SK-N-SH treated with all-trans-retinoic acid at 6 μM for 48 hours (cell line): ENCODE results near the gene THSD4.

ENCODE experiments used
- ATAC-seq: fragments of 200-7000 bp; cut with Tn5 transposase; 3 replicates; pipeline ENCODE4 v1.9.1; 2020; ENCODE audit warnings: mild to moderate bottlenecking, moderate library complexity
- ARNTL ChIP-seq: fragments of 450-650 bp; formaldehyde crosslinking; IDR thresholded peaks from 2 replicates; pipeline ENCODE4 v1.5.0; 2020; ENCODE audit warnings: low read depth, mild to moderate bottlenecking, moderate library complexity, borderline replicate concordance
- BACH2 ChIP-seq: fragments of 250-450 bp; sonication (Bioruptor Pico); IDR thresholded peaks from 2 replicates; pipeline ENCODE4 v1.9.0; 2021; ENCODE audit warnings: mild to moderate bottlenecking, borderline replicate concordance
- ESRRG ChIP-seq: fragments of 250-450 bp; sonication (Bioruptor Pico); IDR thresholded peaks from 2 replicates; pipeline ENCODE4 v1.6.1; 2021; ENCODE audit warnings: mild to moderate bottlenecking
- GLIS3 ChIP-seq: fragments of 250-450 bp; sonication (Bioruptor Pico); IDR thresholded peaks from 2 replicates; pipeline ENCODE4 v1.5.0; 2020; ENCODE audit warnings: mild to moderate bottlenecking, moderate library complexity
- ISL1 ChIP-seq: fragments of 250-450 bp; sonication (Bioruptor Pico); IDR thresholded peaks from 2 replicates; pipeline ENCODE4 v2.1.2; 2022; ENCODE audit warnings: mild to moderate bottlenecking, moderate library complexity
- OSR1 ChIP-seq: fragments of 250-450 bp; sonication (Bioruptor Pico); IDR thresholded peaks from 2 replicates; pipeline ENCODE4 v1.8.0; 2022; ENCODE audit warnings: moderate library complexity, mild to moderate bottlenecking, inconsistent platforms
- RARB ChIP-seq: fragments of 250-450 bp; sonication (Bioruptor Pico); IDR thresholded peaks from 2 replicates; pipeline ENCODE4 v1.8.0; 2021; ENCODE audit warnings: mild to moderate bottlenecking, moderate library complexity
- SNAI2 ChIP-seq: fragments of 250-450 bp; sonication (Bioruptor Pico); IDR thresholded peaks from 2 replicates; pipeline ENCODE4 v1.5.0; 2020; ENCODE audit warnings: mild to moderate bottlenecking, moderate library complexity
- TOX ChIP-seq: fragments of 250-450 bp; sonication (Bioruptor Pico); IDR thresholded peaks from 2 replicates; pipeline ENCODE4 v1.8.0; 2021; ENCODE audit warnings: mild to moderate bottlenecking, moderate library complexity, borderline replicate concordance
- ZC3H10 ChIP-seq: fragments of 250-450 bp; sonication (Bioruptor Pico); IDR thresholded peaks from 2 replicates; pipeline ENCODE4 v1.5.1; 2021; ENCODE audit warnings: mild to moderate bottlenecking, moderate library complexity
- ZFP3 ChIP-seq: fragments of 250-450 bp; sonication (Bioruptor Pico); IDR thresholded peaks from 2 replicates; pipeline ENCODE4 v1.5.0; 2020; ENCODE audit warnings: mild to moderate bottlenecking, moderate library complexity
- ZFP30 ChIP-seq: fragments of 450-650 bp; formaldehyde crosslinking; IDR thresholded peaks from 2 replicates; pipeline ENCODE4 v1.5.0; 2022; ENCODE audit warnings: mild to moderate bottlenecking, moderate library complexity
- ZNF70 ChIP-seq: fragments of 450-650 bp; formaldehyde crosslinking; IDR thresholded peaks from 2 replicates; pipeline ENCODE4 v1.5.0; 2020; ENCODE audit warnings: mild to moderate bottlenecking, moderate library complexity
- TF ChIP-seq, protein P1 (sequence below): fragments of 250-450 bp; sonication (Bioruptor Pico); IDR thresholded peaks from 2 replicates; pipeline ENCODE4 v1.5.0; 2020; ENCODE audit warnings: mild to moderate bottlenecking, moderate library complexity
- TF ChIP-seq, protein P2 (sequence below): fragments of 250-450 bp; sonication (Bioruptor Pico); IDR thresholded peaks from 2 replicates; pipeline ENCODE4 v1.8.0; 2020; ENCODE audit warnings: mild to moderate bottlenecking, moderate library complexity, borderline replicate concordance
- TF ChIP-seq, protein P3 (sequence below): fragments of 250-450 bp; sonication (Bioruptor Pico); IDR thresholded peaks from 2 replicates; pipeline ENCODE4 v1.8.0; 2021; ENCODE audit warnings: low read depth, mild to moderate bottlenecking, moderate library complexity, borderline replicate concordance

The THSD4 gene

DNA sequence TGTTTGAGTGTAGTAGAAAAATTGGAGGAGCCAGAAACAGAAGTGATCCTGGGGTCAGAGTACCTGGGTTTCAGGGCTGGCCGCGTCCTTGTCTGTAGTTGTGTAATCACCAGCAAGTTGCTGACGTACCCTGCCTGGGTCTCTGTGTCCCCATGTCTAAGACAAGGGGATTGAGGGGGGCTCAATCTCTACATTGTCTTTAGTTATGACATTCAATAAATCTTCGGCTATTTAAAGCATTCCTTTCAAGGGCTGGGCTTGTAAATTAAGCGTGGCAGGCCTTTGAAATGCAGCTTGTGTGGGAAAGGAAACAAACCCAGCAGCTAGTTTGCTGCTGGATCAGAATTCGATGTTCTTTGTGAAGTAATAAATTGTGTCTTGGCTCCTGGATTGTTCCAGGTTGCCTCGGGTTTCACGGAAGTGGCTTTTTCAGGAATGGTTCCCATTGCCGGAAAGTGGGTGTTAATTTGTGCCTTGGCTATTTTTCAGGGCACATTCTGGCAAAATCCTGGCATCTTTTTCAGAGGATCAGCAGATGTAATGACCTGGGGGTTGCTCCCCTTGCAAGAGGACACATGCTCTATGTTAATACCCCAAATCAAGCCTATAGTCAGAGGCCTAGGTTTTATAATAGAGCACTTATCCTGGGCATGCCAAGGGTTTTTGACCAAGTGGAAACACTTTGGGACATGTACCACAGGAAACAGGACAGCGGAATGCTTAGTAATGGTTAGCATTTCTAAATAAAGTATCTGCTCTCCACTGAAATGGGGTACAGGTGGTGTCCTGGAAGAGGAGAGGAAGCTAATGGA lies 400.3 kb downstream of the THSD4 start:
- TF ChIP-seq, protein P1, sequence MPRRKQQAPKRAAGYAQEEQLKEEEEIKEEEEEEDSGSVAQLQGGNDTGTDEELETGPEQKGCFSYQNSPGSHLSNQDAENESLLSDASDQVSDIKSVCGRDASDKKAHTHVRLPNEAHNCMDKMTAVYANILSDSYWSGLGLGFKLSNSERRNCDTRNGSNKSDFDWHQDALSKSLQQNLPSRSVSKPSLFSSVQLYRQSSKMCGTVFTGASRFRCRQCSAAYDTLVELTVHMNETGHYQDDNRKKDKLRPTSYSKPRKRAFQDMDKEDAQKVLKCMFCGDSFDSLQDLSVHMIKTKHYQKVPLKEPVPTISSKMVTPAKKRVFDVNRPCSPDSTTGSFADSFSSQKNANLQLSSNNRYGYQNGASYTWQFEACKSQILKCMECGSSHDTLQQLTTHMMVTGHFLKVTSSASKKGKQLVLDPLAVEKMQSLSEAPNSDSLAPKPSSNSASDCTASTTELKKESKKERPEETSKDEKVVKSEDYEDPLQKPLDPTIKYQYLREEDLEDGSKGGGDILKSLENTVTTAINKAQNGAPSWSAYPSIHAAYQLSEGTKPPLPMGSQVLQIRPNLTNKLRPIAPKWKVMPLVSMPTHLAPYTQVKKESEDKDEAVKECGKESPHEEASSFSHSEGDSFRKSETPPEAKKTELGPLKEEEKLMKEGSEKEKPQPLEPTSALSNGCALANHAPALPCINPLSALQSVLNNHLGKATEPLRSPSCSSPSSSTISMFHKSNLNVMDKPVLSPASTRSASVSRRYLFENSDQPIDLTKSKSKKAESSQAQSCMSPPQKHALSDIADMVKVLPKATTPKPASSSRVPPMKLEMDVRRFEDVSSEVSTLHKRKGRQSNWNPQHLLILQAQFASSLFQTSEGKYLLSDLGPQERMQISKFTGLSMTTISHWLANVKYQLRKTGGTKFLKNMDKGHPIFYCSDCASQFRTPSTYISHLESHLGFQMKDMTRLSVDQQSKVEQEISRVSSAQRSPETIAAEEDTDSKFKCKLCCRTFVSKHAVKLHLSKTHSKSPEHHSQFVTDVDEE (CRISPR knock-in tag), result no peak
- TF ChIP-seq, protein P2, sequence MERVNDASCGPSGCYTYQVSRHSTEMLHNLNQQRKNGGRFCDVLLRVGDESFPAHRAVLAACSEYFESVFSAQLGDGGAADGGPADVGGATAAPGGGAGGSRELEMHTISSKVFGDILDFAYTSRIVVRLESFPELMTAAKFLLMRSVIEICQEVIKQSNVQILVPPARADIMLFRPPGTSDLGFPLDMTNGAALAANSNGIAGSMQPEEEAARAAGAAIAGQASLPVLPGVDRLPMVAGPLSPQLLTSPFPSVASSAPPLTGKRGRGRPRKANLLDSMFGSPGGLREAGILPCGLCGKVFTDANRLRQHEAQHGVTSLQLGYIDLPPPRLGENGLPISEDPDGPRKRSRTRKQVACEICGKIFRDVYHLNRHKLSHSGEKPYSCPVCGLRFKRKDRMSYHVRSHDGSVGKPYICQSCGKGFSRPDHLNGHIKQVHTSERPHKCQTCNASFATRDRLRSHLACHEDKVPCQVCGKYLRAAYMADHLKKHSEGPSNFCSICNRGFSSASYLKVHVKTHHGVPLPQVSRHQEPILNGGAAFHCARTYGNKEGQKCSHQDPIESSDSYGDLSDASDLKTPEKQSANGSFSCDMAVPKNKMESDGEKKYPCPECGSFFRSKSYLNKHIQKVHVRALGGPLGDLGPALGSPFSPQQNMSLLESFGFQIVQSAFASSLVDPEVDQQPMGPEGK, result no peak
- no peak for TF ChIP-seq ZFP3 (CRISPR knock-in tag)
- no peak for ATAC-seq

DNA sequence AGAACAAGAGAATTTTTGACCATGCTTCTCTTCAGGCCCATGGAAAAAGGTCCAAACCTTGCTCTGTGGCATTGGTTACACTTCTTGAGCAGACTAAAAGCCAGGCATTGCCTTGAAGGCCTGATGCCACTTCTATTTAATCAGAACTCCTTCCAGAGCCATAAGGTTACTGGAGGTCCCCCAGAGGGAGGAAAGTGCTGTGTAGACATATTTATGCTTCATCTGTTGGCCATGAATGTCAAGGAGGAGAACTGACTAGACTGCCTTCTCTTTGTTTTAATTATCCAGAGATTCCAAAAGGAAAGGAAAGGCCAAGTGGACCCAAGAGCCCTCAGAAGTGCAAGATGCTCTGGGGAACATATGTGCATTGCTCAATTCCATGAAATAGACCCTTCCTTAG lies 402.5 kb downstream of the THSD4 start:
- no peak for ATAC-seq
- TF ChIP-seq, protein P3, sequence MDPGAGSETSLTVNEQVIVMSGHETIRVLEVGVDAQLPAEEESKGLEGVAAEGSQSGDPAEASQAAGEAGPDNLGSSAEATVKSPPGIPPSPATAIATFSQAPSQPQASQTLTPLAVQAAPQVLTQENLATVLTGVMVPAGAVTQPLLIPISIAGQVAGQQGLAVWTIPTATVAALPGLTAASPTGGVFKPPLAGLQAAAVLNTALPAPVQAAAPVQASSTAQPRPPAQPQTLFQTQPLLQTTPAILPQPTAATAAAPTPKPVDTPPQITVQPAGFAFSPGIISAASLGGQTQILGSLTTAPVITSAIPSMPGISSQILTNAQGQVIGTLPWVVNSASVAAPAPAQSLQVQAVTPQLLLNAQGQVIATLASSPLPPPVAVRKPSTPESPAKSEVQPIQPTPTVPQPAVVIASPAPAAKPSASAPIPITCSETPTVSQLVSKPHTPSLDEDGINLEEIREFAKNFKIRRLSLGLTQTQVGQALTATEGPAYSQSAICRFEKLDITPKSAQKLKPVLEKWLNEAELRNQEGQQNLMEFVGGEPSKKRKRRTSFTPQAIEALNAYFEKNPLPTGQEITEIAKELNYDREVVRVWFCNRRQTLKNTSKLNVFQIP (CRISPR knock-in tag), result no peak
- TF ChIP-seq SNAI2 (CRISPR knock-in tag) (no peak), ZC3H10 (CRISPR knock-in tag) (no peak), GLIS3 (no peak)

DNA sequence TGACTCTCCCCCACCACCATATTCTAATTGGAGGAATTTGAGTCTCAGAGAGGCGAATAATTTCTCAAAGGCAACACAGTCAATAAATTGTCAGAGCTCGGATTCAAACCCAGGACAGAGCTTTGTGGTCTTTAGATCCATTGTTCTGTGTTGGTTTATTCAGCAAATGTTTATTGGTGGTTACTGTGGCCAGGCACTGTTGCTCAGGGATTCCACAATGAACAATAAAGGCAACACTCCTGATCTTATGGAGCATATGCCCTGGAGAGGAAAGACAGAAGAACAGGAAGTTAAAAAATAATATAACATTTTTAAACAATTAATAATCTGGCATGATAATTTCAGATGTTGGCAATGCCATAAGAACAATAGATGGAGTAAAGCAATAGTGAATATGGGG lies 403.4 kb downstream of the THSD4 start:
- no peak for ATAC-seq
- TF ChIP-seq ZNF70 (CRISPR knock-in tag) (no peak), OSR1 (CRISPR knock-in tag) (no peak)
- TF ChIP-seq, all 23 proteins: peak for 0

DNA sequence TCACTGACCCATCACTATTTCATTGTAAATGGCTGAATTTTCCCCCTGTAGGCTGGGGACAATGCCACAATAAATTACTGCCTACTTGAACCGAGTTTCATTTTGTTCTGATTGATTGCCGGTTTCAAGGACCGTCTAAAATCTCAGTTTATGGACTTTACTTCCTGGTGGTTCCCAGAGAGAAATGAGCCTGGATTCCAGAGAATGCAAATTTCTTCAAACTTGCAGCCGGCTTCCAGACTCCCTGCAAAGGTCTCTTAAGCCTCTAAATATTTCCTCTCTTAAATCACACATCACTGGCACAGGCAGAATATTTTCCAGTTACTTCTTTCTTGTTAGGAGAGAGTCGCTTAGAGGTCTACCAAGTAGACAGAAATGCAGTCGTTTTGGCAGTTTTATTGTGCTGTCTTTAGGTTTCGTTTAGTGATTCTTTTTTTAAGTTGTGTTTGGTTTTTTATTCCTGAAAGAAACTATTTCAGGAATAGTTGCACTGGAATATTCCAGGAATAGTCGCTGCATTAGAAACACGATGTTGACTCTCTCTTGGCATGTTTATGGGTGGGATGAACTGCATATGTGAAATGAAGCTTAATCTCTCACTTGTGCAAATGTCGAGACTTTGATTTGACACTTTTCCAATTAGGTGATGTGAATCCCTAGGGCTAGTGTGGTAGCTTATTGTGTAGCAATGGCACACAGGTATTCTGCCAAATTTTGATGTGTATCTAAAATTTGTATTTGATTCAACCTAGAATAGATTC lies 411.0 kb downstream of the THSD4 start:
- TF ChIP-seq RARB (CRISPR knock-in tag) (no peak), GLIS3 (no peak), ESRRG (no peak), ZFP30 (no peak), ZNF70 (CRISPR knock-in tag) (no peak)
- peak; percentile 36; the same call in 1 of the 3 replicates for ATAC-seq

DNA sequence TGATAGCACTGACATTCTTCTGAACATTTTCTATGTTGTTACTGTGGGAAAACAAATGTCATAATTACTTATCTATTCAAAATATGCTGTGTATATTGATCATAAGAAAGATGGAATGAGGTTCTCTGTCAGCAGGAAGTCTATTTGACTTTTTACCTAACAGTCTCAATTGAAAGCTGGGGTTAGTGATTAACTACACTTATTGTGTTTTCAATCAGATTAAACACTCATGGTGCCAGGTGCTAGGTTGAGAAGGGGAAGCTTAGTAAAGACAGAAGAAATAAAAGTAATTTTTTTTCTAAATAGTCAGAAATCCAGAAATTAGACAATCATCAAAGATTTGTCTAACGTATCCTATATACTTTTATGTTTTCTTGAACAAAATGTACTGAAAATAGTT lies 414.1 kb downstream of the THSD4 start:
- ATAC-seq, result no peak
- TF ChIP-seq ZC3H10 (CRISPR knock-in tag) (no peak), ARNTL (CRISPR knock-in tag) (no peak), GLIS3 (no peak), BACH2 (CRISPR knock-in tag) (no peak), ZNF70 (CRISPR knock-in tag) (no peak), TOX (no peak), OSR1 (CRISPR knock-in tag) (no peak), ISL1 (no peak)
- TF ChIP-seq, protein P2, result no peak
- TF ChIP-seq, protein P1 (CRISPR knock-in tag), result no peak
- TF ChIP-seq, protein P3 (CRISPR knock-in tag), result no peak
